HG03571 (cell line): ENCODE results near the gene DTNB.
"Not testable (repeated sequence)": the region's sequence is repeated elsewhere in the genome, so short reads cannot be mapped to it uniquely, and the experiment has no call there.

Experiments
- ATAC-seq: cut with Tn5 transposase; IDR thresholded peaks from one replicate; pipeline ENCODE4 v1.9.1; 2021; ENCODE audit not compliant: unreplicated experiment

The DTNB gene

DNA sequence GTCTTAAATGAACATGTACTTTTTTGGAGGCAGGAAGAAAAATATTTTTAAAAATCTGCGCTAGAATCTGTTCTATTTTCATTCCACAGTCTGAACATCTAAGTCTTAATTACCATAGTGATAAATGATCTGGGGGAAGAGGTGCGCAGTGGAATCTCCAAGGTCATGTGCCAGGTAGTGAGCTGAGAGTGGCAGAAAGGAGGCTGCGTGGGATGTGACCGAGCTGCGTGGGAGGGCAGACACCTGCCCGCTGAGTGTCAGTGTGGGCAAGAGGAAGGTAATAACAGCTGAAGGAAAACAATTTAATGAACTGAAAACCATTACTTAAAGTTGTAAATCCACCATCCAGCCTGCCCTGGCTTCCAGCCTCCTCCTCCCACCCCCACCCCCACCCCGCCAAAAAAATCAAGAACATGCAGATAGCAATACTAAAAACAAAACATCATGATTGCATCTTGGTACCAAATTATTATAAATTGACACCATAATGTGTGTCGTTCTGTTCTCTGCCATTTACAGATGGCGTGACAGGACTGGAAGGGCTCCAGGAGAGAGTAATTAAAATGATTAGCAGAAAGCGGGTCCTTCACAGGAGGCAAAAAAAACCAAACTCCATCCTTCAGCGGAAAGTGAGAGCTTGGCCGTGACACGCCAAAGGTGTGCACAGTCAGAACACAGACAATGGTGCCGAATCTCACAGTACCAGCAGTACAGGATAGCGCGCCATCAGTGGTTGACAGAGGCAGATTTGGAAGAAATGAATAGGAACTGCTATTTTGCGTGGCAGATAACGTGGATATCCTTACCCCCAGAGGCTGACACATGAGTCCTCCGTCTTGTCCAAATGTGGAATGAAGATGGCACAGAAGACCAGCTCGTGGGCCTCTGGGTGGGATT lies 11.4 kb upstream of the DTNB start:
- ATAC-seq = no peak

DNA sequence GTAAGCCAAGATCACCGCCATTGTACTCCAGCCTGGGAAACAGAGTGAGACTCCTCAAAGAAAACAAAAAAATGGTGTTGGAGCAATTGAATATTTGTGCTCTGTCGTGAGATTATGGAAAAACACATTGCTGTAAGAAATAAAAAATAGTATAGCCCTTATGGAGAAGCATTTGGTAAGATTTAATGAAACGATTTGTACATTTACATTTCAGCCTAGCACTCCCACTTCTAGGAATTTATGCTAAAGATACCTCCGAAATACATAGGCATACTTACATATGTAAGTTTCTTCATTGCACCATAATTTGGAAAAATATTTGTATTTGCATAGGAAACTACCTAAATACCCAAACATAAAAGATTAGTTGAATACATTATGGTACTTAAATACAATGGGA lies 8.7 kb upstream of the DTNB start:
- no peak for ATAC-seq

DNA sequence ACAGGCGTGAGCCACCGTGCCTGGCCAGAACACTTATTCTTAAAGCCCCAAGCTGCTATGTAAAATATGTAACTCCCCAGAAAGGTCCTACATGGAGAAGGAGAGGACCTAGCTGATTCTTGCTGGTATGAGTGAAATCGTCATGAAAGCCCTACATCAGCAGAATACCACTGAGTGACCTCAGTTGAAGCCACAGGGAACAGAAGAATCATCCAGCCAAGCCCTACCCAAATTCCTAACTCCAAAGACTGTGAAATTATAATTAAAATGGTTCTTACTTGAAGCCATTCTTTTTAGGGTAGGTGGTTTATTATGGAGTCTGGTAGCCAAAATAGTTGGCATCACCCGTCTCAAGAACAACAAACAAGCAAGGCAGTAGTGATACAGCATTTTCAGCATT lies 4.5 kb upstream of the DTNB start:
- ATAC-seq = no peak

DNA sequence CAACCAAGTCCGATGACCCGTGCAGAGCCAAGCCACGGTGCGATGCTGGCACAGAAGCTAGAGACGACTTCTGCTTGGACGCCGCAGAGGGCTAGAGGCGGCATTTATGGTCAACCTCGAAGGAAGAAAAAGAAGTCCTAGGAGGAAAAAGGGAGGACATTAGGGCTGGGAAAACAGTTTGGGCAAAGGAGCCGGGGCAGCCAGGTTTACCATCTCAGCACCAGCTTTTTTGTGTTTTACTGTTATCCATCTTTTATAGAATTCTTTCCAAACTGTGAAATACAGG lies 643 bp upstream of the DTNB start:
- no peak for ATAC-seq

DNA sequence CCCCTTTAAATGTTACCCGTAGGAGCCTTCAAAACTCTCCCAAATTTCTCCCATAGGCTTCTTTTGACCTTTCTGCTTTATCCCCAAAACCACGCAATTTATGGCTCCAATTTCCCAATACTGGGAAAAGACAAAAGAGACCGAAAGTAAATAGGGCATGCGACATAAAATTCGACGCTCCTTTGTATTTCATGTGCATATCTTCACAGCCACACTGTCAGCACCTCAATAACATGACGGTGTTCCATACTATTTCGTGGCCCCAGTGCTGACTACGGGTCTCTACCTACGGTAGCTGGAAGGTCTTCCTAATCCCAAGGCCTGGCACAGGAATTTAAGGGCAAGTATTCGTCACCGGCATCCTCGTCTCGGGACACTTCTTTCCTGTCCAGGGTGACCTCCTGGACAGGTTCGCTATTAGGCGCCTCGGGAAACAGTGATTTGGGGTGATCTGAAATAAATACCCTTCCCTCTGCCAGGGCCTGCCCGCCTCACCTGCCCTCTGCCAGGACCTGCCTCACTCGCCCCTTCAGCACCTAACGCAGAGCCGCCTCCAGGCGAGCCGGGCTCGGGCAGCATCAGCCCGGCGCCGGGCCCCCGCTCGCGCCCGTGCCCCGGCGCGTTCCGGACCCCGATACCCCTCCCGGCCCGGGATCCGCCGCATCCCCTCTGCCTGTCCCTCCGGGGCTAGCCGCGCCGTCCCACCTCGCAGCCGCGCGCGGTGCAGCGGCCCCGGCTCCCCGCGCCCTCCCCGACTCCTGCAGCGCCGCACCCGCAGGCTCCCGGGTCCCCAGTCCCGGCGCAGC lies 680 bp downstream of the DTNB start:
- peak; percentile 41 for ATAC-seq

DNA sequence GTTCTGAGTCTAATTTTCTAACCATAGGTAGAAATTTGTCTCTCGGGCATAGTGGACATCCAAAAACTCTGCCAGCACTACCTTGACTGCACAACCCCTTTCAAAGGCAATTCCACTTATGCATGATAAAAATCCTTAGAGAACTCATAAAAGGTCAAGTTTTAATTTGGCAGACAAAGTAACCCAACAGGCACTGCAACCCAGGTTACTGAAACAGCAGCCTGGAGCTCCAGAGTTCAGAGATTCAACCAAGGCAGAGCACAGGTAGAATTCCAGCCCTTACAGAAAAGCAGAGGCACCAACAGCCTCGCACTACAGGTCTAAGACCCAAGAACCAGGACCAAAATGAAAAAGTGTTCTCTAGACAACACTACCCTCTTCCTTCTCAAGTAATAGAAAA lies 1.8 kb downstream of the DTNB start:
- no peak for ATAC-seq

DNA sequence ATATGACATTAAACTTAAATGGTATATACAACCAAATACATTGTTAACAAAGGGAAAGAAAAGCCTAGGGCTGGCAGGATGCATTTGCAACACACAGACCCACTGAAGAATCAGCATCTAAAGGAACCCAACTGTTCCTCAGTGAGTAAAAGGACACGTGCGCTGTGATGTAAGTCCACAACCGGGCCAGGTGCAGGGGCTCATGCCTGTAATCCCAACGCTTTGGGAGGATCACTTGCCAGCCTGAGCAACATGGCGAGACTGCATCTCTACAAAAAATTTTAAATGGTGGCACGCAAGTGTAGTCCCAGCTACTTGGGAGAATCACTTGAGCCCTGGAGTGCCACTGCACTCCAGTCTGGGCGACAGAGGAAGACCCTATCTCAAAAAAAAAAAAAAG lies 3.9 kb downstream of the DTNB start:
- no peak for ATAC-seq

DNA sequence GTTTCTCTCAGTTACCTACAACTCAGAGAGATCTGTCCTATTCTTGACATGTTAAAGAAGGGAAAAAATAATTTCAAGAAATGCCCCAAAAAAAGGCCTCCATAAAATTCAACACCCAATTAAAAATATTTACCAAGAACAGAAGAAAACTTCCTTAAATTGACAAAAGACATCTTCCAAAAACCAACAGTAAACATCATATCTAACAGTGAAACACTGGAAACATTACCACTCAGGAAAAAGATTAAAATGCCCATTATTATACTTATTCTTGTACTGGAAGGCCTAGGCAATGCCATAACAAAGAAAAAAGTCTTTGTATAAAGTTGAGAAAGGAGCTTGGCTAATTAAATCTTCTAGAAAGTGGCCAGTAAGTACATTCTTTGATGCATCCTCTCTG lies 7.2 kb downstream of the DTNB start:
- no peak for ATAC-seq

DNA sequence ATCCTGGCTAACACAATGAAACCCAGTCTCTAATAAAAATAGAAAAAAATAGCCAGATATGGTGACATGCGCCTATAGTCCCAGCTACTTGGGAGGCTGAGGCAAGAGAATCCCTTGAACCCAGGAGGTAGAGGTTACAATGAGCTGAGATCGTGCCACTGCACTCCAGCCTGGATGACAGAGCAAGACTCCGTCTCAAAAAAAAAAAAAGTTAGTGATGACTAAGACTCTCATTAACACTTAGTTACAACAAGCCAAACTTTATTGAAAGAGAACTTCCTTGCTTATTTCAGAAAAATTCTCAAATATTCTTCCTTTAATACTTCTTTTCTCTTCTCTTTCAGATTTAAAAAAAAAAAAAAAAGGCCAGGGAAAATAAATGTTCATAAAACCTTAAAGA lies 7.9 kb downstream of the DTNB start:
- ATAC-seq = not testable (repeated sequence)

DNA sequence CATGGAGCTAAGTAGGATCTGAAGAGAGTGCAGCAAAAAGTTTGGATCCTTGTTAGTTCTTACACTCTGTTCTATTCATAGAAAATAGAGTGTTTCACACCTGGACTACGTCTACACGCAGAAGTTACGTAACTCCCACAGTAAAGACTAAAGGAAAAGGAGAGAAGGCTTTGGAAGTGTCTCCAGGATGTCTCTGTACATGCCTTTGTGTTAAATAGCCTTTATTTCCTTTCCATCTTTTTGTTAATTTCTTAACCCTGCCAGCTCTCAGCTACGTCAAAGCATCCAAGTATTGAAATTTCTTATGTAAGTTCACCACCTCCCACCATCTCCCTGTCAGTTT lies 8.4 kb downstream of the DTNB start:
- no peak for ATAC-seq

DNA sequence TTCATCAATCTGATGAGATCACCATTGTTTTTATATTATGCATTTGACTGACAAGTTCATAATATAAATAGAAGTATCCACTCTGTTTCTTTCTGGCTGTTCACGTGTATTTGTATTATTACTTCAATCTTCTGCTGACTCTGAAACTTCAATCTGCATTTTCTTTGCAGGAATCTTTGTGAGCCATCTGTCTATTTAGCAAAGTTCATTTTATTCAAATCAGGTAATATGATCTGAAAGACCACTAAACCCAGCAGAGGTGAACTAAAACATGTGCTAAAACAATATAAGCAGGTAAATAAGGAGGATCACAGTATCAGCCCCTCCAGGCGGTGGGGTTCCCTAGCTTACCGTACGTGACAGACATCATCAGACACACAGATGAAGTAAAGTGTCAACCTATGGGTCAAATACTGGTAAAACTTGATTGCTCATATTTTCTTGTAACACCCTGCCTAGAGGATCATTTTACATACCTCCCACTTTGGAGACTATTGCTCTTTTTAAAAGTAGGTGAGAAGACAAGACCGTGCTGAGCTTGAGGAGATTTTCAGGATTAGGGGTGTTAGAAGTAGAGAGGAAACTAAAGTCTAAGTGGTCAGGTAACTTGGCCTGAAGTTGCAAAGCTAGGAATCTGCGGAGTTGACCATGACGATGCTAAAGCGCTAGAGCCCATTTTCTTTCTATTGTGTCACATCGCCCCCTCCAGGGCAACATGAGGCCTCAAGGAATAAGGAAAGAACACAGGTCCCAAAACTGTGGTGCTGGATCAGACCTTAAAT lies 9.0 kb downstream of the DTNB start:
- ATAC-seq = no peak

DNA sequence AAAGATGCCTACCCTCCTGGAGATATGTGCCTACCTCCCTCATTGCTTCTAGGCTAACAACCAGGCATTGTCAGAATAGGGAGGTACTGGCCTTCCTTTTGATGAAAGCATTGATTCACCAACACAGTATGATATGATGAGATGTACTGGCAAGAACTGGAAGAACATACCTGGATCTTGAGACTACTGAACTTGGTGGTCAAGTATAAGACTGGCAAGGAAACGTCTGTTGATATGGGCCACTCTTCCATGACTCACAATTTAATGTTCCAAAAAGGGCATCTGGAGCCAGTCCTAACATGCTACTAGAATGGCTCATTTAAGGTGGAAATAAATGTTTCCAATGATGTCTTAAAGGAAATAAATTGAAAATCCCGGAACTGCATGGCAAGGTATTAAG lies 18.1 kb downstream of the DTNB start:
- no peak for ATAC-seq

DNA sequence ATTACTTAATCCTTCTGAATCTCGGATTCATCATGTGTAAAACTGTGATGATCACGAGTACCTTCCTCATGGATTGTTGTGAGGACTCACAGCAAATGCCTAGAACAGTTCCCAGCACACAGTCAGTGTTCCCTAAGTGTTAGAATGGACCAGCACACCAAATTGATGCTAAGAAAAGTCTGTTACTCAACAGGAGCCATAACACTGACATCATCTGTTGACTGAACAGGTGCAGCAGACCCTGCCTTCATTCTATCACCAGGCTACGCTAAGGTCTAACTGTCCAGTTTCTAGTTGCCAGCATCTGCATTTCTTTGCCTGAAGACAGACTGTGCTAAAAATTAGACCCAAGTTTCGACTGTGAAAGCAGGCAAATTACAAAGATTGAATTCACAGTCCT lies 18.6 kb downstream of the DTNB start:
- no peak for ATAC-seq

DNA sequence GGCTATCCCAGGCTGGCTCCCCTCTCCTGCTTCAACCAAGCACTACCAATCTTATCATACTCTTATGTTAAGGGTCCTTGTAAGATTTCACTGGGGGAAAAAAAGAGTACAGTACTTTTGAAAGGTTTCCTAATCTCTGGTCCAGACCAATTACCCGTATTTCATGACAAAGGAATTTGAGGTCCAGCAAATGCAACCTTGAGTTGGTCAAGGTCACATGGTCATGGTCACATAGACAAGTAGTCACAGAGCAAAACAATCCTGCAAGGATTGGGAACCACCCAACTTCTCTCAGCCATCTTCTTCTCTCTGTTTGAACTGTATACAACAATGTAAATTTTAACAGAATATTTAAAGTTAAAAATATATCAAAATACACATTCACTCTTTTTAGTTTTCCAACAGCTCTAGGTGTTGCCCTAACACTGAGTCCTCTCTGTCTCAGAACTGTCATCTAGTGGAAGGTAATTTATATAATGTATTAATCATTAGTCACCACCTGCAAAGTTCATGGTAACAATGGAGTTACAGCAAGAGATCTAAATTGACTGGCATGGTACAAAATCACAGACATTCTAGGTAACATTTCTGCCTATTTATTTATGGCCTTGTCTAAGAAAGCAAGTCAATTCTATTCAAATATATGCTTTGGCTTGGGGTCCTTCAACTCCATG lies 21.5 kb downstream of the DTNB start:
- ATAC-seq = no peak

DNA sequence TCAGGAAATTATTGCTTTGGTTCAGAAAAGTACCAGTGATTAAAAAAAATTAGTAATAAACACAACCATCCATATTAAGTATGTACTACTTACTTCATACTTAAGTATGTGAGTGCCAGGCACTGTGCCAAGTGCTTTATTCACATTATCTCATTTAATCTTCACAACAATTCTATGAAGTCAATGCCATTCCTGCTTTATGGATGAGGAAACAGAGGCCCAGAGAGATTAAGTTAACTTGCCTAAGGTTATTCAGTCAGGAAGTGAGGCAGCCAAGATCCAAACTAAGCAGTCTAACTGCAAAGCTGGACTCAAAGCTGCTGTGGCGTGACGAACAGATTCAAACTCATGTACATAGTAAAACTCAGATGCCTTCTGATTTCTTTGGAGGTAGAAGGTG lies 22.3 kb downstream of the DTNB start:
- ATAC-seq = no peak

DNA sequence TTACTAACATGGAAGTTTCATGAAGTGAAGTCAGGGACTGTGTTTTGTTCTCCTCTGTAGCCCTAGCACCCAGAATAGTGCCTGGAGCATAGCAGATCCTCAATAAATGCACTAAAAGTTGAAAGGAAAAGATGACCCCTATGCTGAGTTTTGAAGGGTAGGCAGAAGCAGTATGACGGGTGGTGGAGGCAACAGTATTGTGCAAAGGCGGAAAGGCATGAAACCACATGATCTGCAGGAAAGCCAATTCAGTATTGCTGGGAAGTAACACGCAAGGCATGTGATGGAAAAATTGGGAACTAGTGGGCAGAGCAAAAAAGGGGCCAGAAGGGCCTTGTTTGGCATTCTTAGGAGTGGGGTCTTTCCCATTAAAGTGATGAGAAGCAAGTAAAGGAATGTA lies 23.1 kb downstream of the DTNB start:
- ATAC-seq = no peak

DNA sequence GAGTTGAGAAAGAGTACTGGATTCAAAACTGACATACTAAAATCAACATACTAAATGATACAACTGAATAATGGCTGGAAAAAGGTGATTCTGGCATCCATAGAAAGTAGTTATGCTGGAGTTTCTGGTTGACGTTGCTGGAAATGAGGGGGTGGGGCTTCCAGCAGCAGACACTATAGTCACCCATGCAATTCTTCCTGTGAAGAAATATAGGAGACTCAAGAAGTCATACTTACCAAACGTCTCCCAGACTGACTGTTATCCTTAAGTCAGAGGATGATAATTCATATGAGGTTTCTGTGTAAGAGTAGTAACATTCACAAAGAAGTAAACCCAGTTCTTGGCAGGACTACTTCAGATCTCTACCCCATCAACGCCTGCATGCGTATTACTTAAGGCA lies 23.6 kb downstream of the DTNB start:
- no peak for ATAC-seq

DNA sequence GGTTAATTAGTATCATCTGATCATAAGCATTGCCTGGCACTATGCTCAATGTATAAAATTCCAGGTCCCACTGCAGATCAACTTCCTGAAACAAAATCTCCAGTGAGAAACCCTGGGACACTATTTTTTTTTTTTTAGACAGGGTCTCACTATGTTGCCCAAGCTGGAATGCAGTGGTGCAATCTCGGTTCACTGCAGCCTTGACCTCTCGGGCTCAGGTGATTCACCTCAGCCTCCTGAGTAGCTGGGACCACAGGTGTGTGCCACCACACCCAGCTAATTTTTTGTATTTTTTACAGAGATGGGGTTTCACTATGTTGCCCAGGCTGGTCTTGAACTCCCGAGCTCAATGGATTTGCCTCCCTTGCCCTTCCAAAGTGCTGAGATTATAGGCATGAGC lies 31.1 kb downstream of the DTNB start:
- ATAC-seq = no peak

DNA sequence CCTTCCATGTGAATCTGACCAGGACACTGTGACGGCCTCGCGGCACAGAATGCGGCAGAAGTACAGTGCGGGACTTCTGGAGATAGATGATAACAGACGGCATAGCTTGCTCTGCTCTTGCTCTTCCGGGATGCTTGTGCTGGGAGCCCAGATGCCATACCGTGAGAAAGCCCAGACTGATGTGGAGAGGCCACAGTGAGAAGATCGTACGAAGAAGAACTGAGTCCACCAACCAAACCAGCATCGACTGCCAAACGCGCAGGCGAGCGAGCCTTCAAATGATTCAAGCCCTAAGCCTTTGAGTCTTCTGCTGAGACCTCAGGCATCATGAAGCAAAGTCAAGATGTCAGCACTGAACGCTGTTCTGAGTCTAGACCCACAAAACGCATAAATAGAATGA lies 33.7 kb downstream of the DTNB start:
- no peak for ATAC-seq

DNA sequence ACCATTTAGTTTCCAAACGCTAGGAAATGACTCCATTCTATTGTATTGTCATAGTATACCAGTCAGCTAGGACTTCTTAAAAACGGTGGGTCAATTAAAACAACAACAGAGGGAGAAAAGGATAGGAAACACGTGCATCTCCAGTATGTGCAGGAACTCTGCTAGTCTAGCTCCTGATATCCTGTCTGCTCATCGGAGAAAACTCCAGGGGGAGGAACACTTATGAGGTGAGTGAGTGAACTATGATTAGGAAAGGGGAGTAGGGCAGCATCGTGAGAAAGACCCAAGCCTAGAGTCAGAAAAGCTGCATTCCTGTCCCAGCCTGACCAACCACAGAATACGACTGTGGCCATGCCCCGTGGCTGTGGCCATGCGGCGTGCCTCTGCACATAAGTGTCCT lies 34.2 kb downstream of the DTNB start:
- no peak for ATAC-seq

DNA sequence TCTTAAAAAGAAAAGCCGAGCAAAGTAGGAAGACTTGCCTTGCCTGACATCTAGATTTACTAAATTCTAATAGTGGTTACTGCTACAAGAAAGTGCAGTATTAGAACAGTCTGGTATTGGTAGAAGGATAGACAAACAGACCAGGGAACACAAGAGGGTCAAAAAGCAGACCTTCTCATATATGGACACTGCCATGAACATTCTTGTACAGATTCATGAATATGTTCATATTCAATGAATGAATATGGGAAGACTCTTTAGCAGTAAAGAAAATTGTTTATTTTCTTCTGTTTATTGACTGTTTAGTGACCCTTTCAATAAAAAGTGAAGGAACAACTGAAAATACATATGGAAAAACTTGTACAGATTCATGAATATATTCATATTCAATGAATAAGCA lies 37.6 kb downstream of the DTNB start:
- ATAC-seq = no peak
